Hypothalamus (tissue), 51 donors: ENCODE data around the gene PKD2L1.
"Not testable (repeated sequence)": the region's sequence is repeated elsewhere in the genome, so short reads cannot be mapped to it uniquely, and the experiment has no call there.

Source experiments
- DNase-seq, 51 donors: peaks; one replicate each; lab custom pipeline; 2025; lab: John Stamatoyannopoulos, UW

Gene PKD2L1

DNA sequence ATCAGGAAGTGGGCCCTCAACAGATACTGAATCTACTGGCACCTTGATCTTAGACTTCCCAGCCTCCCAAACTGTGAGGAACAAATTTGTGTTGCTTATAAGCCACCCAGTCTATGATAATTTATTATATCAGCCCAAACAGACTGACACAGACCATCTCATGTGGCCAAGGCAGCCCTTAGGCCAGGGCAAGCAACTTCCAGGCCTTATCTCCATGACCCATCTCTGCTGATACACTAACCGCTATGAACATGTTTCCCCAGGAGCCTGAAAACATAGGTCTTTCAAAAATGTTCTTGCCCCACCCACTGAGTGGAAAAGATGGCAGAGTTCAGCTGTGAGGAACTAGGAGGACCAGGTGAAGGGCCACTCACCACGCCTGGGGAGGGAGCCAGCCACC, 40.4 kb downstream of the PKD2L1 start:
- no peak for DNase-seq

DNA sequence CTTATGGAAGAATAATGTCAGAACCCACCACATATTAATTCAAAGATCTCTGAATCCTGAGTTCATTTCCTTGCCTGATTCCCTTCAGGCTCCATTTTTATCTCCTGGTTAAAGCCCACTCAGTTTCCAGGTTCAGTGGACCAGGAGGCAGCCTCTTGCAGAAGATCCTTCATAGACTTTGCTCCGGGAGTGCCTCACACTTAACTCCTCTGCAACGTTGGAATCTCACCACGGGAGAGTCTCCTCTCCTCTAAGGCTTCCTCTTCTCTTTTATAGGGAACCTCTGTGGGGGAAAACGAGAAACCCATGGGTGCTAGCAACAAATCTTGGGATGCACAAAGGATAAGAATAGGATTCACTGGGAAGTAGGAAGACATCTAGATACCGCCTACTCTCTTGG, 41.8 kb downstream of the PKD2L1 start:
- DNase-seq: no peak

DNA sequence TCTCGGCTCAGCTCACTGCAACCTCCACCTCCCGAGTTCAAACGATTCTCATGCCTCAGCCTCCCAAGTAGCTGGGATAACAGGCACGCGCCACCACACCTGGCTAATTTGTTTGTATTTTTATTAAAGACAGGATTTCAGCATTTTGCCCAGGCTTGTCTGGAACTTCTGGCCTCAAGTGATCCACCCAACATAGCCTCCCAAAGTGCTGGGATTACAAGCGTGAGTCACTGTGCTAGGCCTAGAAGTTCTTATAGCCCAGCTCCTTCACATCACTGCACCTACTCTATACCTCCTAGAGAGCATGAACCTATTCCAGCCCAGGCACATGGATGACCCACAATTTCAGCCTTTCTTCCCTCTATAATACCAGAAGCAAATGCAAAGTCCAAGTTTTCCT, 42.3 kb downstream of the PKD2L1 start:
- no peak for DNase-seq

DNA sequence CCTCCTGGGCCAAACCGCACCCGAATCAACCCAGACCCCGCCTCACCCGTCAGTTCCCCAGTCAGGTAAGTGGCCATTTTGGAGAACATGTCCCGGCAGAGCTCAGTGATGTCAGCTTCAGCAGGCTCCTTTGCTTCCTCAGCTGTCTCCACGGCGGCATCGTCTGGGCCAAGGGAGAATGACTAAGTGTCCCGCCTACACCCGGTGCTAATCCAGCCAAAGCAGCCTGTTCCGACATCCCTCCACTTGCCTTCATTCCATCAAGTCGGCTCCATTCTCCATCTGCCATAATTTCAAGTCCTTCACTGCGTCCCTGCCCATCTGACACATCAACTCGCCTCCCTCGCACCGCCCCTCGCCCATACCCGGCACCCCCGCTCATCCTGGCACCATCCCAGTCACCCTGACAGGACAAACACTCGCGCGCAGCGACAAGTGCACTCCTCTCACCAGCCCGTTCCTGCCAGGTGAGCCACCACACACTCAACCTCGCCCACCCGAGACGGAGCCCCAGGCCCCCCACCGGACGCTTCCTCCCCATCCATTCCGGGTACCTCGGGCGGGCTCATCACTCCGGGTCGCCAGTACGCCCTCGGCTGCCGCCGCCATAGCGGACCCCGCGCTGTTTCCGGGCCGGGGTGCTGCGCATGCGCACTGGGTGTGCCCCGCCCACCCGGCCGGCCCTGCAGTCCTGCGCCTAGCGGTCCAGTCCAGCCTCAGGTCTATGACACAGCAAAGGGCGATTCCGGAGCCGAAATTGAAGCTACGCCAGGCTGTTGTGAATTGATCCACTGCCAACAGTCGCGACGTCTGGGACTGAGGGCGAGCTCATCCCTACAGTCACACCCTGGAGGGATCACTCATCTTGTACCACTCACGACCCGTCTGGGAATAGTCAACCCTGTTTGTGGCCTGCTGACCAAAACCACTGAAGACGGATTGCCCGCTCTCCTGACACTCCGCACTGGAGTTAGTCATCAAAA, 43.7 kb downstream of the PKD2L1 start, which contains the start of gene BLOC1S2:
Gene BLOC1S2, minus strand, starts transcription at position 630 of the 983 bp plus-strand sequence. Its CDS starts 21 bp downstream, at position 609.
- peak; percentile 62 to 98 (median 86) for DNase-seq

DNA sequence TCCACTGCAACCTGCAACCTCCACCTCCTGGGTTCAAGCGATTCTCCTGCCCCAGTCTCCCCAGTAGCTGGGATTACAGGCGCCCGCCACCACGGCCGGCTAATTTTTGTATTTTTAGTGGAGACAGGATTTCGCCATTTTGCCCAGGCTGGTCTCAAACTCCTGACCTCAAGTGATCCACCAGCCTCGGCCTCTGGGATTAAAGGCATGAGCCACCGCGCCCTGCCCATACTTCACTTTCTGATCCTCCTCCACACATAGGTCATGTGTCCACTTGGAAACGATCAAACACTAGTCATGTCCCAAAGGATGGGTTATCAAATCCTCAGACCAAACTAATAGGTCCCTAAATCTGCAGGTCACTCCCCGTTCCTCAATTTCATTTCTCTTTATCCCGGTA, 44.7 kb downstream of the PKD2L1 start:
- DNase-seq: peak in 1 of 51 donors; percentile 2

DNA sequence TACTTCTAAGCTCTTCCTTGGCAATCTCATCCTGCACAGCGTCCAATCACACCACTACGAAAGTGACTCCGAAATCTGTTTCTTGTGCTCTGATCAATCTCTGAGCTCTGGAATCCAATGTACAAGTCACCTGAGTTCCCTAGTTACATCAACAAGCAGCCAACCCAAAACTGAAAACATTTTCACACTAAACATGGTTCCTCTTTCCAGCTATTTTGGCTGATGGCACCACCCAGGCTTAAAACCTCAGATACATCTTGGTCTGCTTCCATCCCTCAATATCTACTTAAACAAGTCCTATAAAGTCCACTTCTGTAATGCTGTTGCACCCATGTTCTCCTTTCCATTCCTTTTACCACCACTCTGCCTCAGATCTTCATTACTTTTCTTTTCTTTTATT, 47.1 kb downstream of the PKD2L1 start:
- no peak for DNase-seq

DNA sequence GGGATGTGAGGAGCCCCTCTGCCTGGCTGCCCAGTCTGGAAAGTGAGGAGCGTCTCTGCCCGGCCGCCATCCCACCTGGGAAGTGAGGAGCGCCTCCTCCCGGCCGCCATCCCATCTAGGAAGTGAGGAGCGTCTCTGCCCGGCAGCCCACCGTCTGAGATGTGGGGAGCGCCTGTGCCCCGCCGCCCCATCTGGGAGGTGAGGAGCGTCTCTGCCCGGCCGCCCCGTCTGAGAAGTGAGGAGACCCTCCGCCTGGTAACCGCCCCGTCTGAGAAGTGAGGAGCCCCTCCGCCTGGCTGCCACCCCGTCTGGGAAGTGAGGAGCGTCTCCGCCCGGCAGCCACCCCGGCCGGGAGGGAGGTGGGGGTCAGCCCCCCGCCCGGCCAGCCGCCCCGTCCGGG, 53.1 kb downstream of the PKD2L1 start:
- not testable (repeated sequence) for DNase-seq

DNA sequence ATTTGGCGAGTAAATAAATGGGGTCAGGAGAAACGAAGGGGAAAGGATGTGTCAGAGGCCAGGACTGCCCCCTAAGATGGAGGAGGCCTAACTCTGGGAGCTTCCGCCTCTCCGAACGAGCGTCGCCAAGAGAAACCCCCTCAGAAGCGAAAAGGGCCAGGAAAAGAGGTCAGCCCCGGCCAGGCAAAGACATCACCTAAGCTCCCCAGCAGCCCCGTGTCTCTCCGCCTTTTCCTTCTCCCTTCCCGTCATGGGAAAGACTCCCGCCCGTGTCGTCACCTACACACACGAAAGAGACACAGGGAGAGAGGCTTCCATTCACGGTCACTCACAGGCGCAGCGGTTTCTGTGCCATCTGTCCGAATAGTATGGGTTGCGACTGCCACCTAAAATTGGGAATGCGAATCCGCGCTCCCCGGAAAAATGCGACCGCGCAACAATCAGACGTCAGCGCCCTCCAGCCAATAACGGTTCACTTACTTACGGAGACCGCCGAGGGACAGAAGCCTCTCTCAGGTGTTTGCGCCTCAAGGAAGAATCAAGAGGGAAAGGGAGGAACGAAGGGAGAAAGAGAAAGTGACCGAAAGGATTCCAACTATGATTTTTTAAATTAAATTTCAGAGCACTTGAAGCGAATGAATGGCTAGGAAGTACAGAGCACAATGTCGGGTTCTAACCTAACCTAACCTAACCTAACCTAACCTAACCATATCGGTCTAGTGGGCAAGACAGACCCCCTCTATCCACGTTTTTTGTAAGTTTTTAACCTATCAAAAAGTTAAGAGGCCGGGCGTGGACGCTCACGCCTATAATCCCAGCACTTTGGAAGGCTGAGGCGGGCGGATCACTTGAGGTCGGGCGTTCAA, 62.6 kb downstream of the PKD2L1 start, which contains the start of gene CWF19L1:
Gene CWF19L1, minus strand, starts transcription at position 400 of the 866 bp plus-strand sequence. Its CDS starts 45 bp downstream, at position 355.
- DNase-seq: peak; percentile 34 to 91 (median 76)

DNA sequence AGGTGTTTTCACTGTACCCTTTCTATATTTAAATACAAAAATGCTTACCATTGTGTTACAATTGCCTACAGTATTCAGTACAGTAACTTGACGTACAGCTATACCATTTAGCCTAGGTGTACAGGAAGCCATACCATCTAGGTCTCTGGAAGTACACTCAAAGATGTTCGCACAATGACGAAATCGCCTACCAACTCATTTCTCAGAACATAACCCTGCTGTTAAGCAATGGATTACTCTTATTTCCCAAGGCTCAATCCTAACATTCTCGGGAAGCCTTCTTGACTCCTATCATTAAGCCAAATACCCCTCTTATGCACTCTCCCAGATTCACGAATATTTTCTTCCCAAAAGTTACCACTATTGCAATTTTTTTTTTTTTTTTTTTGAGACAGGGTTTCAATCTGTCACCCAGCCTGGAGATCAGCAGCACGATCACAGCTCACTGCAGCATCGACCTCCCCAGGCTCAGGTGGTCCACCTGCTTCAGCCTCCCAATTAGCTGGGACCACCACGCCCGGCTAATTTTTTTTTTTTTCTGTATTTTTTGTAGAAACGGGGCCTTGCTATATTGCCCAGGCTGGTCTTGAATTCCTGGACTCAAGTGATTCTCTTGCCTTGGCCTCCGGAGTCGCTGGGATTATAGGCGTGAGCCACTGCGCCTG, 64.1 kb downstream of the PKD2L1 start:
- no peak for DNase-seq

DNA sequence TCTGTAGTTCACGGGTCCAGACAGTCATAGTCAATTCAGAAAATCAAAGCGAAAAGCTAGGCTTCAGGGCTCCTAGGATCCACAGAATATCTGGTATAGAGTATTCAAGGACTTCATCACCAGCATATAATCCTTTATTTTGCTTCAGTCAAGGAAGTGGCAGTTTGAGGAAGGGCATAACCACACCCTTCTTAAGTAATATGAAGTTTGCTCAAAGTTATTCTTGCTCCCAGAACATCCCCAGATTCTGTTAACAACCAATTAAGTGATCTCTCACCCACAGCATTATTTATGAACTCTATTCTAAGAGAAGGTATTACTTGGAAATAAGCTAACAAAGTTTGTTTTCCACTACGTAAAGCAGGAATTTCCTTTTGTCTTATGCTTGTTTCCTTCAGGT, 75.8 kb downstream of the PKD2L1 start:
- DNase-seq: no peak

DNA sequence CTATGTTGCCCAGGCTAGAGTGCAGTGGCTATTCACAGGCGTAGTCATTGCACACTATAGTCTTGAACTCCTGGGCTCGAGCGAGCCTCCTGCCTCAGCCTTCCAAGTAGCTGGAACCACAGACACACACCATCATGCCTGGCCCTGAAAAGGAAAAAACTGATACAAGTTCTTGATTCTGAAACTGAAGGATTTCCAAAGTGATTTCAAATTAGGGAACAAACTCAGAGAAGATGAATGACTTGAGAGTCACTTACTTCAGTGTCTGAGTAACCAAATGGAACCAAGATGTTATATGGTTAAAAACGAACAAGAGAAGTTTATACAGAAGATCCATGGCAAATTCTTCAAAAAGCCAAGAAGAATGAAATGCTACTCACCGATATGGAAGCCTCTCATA, 77.0 kb downstream of the PKD2L1 start:
- DNase-seq: no peak

DNA sequence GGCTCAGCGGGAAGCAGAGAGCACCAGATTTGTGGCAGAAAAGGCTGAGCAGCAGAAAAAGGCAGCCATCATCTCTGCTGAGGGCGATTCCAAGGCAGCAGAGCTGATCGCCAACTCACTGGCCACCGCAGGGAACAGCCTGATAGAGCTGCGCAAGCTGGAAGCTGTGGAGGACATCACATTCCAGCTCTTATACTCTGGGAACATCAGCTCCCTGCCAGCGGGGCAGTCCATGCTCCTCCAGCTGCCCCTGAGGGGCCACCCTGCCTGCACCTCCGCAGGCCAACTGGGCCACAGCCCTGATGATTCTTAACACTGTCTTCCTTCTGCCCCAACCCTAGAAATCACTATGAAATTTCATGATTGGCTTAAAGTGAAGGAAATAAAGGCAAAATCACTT, 81.2 kb downstream of the PKD2L1 start:
- no peak for DNase-seq

DNA sequence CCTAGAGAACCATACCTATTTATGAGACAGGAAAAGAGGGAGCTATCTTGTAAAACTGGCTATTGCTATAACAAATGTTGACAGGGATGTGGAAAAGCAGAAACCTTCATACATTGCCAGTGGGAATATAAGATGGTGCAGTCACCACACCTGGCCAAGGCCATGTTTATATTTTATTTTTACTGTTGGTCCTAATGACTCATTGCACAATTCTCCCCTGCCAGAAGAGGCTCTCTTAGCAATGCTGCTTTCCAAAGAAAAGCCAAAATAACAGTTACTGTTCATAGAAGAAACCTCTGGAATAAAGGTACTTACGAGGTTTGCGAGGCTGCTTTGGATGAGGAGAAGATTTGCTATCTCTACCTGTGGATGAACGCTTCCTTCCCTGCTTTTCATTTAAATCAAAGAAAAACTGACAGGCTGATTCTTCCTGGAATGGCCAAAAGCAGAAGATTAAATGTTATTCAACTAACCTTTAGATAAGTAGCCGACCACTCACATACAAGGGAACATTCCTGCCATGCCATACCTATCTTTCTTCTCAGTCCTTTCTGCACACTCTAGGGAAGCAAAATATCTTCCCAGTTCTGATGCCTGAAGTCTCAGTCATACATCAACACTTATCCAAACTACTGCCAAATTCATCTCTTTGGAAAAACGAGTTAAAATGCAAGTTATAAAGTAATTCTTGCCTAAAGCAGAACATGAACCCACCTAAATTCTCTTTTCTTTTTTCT, 84.4 kb downstream of the PKD2L1 start:
- no peak for DNase-seq

DNA sequence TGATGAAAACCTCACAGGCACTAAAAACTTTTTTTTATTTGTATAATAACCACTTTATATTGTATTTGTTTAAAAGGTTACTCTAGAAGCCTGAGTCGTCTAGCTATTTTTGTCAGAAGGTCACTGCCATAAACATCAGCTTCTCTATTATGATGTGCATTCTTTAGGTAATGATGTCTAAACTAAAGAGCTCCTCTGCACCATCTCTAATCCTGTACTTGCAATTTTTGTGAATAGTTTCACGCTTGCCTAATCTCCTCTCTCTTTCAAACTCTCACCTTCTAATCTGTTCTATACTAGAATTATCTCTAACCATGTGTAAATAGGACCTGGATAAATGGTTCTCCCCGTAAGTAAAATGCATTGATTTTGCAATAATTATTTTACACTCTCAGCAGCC, 90.2 kb downstream of the PKD2L1 start:
- no peak for DNase-seq

DNA sequence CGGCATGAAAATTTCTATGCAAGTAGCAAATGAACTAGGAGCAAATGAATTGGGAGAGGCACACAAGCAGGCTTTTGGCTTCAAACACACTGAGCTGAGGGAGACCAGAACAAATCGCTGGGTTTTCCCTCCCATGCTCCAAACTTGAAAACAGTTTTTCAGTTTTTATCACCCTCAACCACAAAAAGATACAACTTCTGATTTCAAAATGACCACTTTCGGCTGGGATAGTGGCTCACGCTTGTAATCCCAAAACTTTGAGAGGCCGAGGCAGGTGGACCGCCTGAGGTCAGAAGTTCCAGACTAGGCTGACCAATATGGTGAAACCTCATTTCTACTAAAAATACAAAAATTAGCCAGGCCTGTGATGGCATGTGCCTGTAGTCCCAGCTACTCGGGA, 91.6 kb downstream of the PKD2L1 start:
- no peak for DNase-seq
